HG03103 (cell line): Measurements from ENCODE around the gene VARS2.
"Not testable (repeated sequence)": the region's sequence is repeated elsewhere in the genome, so short reads cannot be mapped to it uniquely, and the experiment has no call there.

Experiments
- ATAC-seq: cut with Tn5 transposase; IDR thresholded peaks from one replicate; pipeline ENCODE4 v1.9.1; 2021; ENCODE audit warnings: low read depth; ENCODE audit not compliant: unreplicated experiment

Gene VARS2

DNA sequence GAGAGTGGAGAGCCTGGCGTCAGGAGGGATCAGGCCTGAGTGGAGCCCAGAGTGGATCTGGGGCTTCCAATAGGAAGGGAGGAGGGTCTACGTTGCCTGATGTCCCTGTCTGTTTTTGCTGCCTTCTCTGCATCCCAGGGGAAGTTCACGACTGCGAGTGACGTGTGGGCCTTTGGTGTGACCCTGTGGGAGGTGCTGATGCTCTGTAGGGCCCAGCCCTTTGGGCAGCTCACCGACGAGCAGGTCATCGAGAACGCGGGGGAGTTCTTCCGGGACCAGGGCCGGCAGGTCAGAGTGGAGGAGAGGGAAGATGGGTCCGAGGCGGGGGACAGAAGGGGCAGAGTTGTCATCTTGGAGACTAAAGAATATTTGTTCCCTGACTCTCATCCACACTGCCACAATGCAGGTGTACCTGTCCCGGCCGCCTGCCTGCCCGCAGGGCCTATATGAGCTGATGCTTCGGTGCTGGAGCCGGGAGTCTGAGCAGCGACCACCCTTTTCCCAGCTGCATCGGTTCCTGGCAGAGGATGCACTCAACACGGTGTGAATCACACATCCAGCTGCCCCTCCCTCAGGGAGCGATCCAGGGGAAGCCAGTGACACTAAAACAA lies 15.2 kb upstream of the VARS2 start:
- ATAC-seq, result no peak

DNA sequence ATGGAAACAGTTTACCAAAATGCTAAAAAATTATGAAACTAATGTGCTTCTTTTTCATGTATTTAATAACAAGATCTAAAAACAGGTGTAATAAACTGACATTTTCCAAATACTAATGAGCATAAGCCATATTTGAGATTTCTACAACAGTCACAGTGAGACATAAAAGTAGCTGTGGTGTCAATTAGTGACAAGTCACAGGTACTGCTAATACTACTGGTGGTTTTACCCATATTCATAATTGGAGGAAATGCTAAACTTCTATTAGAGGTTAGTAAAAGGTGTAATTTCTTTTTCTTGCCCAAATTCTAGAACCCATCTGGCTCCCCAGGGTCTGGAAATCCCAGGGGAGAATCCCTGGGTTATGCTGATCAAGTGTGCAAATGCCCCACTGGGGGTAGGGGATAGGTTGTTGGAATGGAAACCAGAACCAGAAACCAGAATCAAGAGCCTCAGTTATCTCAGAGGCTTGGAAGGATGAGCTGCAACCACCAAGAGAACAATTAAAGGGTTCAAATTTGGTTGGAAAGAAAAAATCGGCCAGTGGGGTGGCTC lies 13.1 kb upstream of the VARS2 start:
- ATAC-seq, result no peak

DNA sequence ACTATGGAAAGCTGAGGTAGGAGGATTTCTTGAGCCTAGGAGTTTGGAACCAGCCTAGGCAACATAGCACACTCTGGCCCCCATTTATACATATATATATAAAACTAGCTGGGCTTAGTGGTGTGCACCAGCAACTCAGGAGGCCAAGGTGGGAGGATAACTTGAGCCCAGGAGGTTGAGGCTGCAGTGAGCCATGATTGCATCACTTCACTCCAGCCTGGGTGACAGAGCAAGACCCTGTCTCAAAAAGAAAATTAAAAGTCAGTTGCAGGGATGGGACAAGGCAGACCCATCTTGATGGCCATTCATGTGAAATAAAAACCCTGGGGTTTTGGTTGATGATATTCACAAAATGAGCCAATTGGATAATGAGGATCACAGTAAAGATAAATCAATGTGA lies 12.6 kb upstream of the VARS2 start:
- ATAC-seq, result no peak

DNA sequence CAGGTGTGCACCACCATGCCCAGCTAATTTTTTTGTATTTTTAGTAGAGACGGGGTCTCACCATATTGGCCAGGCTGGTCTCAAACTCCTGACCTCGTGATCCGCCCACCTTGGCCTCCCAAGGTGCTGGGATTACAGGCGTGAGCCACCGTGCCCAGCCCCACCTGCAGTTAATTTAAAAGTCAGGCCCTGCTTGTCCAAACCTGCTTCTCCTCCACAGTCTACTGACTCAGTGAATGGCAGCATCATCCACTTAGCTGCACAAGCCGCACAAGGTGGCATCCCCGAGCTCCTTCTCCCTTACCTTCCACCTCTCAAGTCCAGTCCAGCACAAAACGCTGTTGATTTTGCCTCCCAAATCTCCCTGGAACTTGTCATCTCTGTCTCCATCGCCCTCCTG lies 11.8 kb upstream of the VARS2 start:
- ATAC-seq, result not testable (repeated sequence)

DNA sequence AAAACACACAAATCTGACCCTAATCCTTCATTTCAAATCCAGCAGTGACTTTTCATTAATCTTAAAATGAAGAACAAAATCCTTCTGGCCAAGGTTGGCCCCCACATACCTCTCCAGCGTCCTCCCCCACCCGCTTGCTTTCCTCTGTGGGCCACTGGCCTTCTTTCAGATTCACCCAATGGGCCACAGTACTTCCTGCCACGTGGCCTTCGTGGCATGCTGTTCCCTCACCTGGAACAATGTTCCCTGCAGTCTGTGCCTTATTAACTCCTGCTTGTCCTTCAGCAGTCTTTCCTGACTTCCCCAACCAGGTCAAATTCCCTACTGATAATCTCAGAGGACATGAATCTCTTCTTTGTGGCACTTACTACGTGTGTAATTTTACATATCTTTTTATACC lies 11.3 kb upstream of the VARS2 start:
- ATAC-seq, result no peak

DNA sequence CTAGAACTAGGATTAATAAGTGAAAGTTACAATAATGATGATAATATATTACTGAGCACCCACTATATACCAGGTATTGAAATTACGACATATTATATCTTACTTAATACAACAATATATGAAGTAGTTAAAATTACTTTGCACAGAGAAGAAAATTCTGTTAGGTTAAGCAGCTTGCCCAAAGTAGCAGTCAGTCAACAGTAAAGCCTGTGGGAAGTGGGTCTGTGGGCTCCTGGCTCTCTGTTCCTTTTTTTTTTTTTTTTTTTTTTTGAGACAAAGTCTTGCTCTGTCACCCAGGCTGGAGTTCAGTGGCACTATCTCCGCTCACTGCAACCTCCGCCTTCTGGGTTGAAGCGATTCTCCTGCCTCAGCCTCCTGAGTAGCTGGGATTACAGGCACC lies 10.8 kb upstream of the VARS2 start:
- ATAC-seq, result no peak

DNA sequence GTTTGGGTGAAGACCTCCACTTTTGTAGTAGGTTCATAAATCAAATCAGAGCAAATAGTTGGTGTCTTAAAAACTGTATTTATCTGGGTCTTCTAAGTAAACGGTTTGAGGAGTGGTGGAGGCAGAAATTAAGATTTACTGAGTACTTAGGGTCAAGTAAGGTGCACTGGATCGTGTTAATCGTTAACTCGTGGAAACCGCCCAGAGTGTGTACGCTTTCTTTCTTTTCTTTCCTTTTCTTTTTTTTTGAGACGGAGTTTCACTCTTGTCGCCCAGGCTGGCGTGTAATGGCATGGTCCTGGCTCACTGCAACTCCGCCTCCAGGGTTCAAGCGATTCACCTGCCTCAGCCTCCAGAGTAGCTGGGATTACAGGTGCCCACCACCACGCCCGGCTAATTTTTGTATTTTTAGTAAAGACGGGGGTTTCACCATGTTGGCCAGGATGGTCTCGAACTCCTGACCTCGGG lies 6.7 kb upstream of the VARS2 start:
- ATAC-seq, result not testable (repeated sequence)

DNA sequence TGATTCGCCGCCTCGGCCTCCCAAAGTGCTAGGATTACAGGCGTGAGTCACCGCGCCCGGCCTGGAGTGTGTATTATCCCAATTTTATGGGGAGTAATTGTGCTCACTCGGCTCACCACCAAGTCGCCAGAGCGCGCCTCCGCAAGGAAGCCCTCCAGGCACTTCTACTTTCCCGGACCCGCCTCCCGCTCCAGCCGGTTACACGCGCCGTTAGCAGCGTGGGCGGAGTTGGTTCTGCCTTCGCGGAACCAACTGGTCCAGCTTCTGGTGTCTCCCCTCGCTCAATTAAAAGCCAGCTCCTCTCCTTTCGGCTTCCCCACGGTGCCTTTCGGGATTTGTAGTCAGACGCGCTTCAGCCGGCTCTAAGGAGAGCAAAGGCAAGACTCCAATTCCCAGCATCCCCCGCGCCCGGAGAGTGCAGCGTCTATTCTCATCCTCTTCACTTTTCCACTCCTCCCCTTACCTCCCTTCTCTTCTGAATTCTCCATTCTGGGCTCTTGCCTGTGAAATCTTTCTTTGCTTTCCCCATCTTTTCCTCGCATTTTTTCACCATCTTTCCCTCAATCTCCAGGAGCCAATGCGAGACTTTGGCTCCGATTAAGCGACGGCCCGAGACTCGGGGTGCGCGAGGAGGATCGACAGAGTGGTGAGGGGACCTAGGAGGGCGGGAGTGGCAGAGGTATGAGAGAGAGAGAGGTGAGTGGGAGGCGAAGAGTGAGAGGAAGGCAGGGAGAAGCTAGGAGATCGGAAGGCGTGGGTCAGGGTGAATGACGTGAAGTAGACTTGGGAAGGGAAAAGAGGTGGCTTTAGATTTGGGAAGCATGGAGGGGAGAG lies 6.1 kb upstream of the VARS2 start, which contains the start of gene GTF2H4:
TSS of gene GTF2H4 (plus strand) at position 450 of the 834 bp plus-strand sequence.
- peak; percentile 82 for ATAC-seq

DNA sequence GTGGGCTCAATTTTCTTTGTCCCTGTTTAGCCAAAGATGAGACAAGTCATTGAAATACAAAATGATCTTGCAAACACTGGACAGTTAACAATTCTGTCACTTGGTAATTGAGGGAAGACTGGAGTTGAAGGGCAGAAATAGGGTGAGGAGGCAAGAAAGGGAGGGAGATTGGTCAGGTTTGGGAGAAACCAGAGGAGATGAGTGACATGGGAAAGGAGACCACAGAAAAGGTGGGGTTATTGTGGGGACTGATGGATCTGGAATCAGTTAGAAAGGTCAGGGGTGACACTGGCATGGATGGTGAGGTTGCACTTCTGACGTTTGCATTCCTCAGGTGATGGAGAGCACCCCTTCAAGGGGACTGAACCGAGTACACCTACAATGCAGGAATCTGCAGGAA lies 5.3 kb upstream of the VARS2 start:
- no peak for ATAC-seq

DNA sequence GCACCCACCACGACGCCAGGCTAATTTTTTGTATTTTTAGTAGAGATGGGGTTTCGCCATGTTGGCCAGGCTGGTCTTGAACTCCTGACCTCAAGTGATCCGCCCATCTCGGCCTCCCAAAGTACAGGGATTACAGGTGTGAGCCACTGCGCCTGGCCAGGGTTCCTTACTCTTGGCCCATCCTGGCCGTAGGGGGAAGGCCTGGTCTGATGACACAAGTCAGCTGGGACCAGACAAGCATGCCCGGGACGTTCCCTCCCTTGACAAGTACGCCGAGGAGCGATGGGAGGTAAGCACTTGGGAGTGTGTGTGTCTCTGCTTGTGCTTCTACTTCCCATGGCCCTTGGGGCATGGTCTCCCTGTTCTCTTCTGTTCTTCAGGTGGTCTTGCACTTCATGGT lies 3.6 kb upstream of the VARS2 start:
- not testable (repeated sequence) for ATAC-seq

DNA sequence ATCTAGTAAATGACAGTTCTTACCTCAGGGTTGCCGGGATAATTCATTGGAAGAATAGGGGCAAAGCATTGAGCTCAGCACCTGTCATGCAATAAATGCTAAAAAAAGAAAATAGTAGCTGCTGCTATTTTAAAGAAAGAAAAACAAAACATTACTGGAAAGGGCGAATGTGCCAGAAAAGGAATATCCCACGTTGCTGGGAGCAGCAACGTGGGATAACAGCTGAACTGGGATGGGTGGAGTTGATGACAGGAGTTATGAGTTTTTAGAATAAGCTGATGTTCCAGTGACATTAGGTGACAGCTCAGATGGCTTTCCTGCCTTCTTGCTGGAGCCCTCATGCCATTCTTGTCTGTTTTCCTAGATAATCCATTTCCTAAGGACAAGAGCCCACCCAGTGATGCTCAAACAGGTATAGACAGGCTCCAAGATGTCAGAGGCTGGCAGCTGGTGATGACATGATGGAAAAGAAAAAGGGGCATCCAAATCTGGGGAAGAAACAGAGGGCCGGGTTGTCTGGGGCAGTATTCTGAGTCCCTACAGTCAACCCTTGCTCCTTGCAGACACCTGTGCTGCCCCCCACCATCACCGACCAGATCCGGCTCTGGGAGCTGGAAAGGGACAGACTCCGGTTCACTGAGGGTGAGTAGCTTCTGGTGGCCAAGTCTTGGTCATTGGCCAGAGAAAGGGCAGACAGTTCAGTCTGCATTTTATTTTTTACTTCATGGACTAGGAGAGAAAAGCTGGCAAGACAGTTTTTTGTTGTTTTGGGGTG lies 1.1 kb upstream of the VARS2 start:
- no peak for ATAC-seq

DNA sequence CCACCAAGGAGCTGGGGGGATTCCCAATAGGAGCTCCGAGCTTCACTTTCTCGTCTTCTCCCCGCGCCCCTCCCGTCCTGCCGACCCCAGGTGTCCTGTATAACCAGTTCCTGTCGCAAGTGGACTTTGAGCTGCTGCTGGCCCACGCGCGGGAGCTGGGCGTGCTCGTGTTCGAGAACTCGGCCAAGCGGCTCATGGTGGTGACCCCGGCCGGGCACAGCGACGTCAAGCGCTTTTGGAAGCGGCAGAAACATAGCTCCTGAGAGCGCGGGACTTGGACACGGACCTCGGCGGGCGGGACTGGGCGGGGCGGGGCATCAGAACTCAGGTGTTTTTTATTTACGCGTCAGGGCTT lies 340 bp upstream of the VARS2 start:
- no peak for ATAC-seq

DNA sequence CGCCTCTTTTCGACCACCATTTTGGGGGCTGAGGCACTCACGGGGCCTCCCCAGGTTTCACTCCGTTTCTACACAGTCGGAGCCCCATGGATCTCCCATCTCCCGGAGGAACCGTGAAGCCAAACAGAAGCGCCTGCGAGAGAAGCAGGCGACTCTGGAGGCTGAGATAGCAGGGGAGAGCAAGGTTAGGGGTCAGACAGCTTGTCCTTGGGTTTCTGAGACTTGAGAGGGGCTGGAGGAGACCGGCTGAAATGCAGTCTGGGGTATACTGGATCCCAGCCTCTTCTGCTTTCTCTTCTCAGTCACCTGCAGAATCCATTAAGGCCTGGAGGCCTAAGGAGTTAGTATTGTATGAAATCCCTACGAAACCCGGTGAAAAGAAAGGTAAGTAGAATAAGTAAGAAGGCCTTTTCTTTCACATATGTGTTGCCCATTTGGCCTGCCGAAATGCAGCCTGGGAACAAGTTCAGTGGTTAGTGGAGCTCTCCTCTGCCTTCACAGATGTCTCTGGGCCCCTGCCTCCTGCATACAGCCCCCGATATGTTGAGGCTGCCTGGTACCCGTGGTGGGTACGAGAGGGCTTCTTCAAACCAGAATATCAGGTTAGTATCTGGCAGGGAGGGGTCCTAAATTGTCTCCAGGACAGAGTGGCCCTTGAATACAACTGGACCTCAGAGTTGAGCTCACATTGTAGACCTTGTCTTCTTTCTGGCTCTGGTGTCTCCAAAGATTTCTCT lies 984 bp downstream of the VARS2 start:
- no peak for ATAC-seq

DNA sequence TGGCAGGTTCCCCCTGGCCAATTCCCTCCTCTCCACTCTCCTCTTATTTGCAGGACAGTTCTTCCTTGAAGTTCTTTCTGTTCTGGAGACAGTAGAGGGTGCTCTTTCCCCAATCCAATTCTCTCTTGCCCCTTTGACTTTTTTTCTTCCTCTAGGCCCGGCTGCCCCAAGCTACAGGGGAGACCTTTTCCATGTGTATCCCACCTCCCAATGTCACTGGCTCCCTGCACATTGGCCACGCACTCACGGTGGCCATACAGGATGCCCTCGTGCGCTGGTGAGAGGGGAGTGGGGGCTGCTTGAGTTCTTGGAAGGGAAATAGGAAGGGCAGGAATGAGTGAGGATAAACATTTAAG lies 1.5 kb downstream of the VARS2 start:
- no peak for ATAC-seq

DNA sequence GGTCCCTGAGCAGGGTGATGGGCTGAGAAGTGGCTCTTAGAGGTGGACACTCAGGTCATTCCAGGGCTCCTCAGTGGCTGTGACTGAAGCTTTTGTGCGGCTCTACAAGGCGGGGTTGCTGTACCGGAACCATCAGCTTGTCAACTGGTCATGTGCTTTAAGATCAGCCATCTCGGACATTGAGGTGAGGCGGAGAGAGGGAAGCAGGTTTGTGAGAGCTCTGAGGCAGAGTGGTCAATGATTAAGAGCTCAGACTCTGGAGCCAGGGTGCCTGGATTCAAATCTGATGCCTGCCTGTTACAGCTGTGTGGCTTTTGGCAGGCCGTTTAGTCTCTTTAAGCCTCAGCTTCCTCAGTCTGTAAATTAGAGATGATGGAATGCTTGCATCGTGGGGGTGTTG lies 3.0 kb downstream of the VARS2 start:
- ATAC-seq, result no peak

DNA sequence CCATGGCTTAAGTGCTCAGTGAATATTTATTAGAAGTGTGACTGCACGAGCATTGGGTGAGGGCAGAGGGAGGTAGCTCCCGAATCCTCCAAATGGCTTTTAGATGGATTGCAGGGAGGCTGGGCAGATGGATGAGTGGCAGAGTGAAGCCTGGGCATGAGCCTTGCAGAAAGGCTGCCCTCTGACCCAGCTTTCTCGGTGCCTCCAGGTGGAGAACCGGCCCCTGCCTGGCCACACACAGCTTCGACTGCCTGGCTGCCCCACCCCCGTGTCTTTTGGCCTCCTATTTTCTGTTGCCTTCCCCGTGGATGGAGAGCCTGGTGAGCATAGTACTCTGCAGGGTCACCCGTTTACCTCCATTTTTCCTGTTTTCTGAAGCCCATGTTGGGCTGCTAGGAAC lies 3.4 kb downstream of the VARS2 start:
- no peak for ATAC-seq

DNA sequence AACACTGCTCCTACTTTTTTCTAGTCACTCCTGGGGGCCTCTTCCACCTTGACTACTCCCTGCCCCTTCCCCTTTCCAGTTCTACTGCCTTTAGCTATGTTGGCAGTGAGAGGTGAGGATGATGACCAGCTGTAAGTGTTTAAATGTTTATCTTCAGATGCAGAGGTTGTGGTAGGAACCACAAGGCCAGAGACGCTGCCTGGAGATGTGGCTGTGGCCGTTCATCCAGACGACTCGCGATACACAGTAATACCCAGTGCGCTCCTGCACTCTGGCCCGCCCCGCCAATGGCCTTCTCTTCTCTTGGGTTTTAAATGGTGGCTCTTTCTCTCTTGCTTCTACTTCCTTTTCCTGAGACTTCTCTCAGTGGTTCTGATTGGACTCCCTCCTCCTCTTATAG lies 4.6 kb downstream of the VARS2 start:
- ATAC-seq, result no peak

DNA sequence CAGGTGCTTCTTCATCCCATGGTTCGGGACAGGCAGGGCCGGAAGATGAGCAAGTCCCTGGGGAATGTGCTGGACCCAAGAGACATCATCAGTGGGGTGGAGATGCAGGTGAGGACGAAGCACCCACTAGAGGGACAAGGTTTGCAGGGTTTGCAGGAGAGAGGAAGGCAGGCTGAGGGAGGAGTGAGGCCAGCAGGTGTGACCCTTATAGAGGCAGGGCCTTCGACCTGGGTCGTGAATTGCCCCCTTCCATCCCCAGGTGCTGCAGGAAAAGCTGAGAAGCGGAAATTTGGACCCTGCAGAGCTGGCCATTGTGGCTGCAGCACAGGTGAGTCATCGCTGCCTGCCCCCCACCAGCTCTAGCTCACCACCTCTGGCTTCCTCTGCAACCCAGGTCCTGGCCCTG lies 8.4 kb downstream of the VARS2 start:
- ATAC-seq, result no peak

DNA sequence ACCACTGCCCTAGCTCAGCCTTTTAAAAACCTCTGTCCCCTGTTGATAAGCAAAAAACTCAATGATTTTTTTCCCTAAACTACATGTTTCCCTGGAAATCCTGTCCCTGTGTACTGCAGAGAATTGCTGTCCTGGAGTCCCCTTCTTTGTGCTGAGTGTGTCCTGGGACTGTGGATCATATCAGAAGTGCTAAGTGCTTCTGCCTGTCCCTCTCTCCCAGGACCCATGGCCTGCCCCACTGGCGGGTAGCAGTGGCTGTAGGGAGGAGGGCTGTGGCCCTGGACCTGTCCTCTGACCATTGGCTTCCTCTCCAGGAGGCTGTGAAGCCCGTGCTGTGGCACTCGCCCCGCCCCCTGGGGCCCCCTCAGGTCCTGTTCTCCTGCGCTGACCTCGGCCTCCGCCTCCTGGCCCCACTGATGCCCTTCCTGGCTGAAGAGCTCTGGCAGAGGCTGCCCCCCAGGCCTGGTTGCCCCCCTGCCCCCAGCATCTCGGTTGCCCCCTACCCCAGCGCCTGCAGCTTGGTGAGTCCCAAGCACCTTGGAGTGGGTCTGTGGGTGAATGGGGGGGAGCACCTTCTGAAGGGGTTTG lies 10.1 kb downstream of the VARS2 start:
- not testable (repeated sequence) for ATAC-seq

DNA sequence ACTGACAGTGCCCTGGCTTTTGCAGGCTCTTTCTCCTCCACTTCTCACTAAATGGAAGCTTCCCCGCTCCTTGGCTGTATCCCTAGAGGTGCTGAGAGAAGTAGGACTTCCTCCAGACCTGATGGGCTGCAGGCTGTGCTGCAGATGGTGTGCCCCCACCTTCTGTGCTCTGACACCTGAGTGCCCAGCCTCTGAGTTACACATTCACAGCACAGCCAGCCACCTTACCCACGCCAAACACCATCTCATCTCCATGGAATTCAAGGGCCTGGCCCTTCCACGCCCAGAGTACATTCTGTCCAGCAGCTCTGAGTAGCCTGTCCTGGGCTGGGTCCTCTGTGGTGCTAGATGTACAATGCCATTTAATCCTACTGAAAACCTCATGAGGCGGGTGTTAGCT lies 12.6 kb downstream of the VARS2 start:
- no peak for ATAC-seq
